Measurements from ENCODE around the gene RDM1. TPM values are rescaled to one million over a fixed set of nuclear protein-coding genes. Genes with fewer than 3 reads are reported as not detected.
A peak's percentile ranks its signal among the peaks of the same experiment; 100 is the strongest.

Gene RDM1
- total RNA-seq, 2 experiments from 2014 or later, result not detected

- Mint-ChIP-seq H3K4me1 (ENCODE audit: low read depth) (peaks cover 32% of the 10 kb centered on the region), H3K9me3 (no peaks in the 10 kb centered on the region), H3K27ac (peak overlapping the region; percentile 30), H3K4me3 (no peak overlapping the region), H3K27me3 (no peaks in the 10 kb centered on the region), H3K36me3 (ENCODE audit: low read depth) (no peaks in the 10 kb centered on the region)
- TF ChIP-seq, protein P1, sequence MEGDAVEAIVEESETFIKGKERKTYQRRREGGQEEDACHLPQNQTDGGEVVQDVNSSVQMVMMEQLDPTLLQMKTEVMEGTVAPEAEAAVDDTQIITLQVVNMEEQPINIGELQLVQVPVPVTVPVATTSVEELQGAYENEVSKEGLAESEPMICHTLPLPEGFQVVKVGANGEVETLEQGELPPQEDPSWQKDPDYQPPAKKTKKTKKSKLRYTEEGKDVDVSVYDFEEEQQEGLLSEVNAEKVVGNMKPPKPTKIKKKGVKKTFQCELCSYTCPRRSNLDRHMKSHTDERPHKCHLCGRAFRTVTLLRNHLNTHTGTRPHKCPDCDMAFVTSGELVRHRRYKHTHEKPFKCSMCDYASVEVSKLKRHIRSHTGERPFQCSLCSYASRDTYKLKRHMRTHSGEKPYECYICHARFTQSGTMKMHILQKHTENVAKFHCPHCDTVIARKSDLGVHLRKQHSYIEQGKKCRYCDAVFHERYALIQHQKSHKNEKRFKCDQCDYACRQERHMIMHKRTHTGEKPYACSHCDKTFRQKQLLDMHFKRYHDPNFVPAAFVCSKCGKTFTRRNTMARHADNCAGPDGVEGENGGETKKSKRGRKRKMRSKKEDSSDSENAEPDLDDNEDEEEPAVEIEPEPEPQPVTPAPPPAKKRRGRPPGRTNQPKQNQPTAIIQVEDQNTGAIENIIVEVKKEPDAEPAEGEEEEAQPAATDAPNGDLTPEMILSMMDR (IDR thresholded peaks at IDR 0.05), result no peak
- H3K4me1 ChIP-seq (ENCODE audit: insufficient read depth, low read length), result peaks cover 31% of the 10 kb centered on the region
- no peak for DNase-seq
- intact Hi-C loops (cut with DNase I, micrococcal nuclease), result no loop called here
- no peaks in the 10 kb centered on the region for H3K36me3 ChIP-seq (ENCODE audit: insufficient read depth, low read length)
- CTCF ChIA-PET, result no interaction called here
- no peak overlapping the region for H3K27ac ChIP-seq (ENCODE audit: low read depth in 1 of 2, low read length in 2 of 2)
- POLR2A ChIA-PET, result interaction anchor here (0.6 to 2.1 kb wide), 3 partner anchors 17 to 63 kb away, joined by 3 to 11 read pairs (median 8); partner anchors contain the start of genes RDM1 and TAF15
- no peaks in the 10 kb centered on the region for H3K9me3 ChIP-seq (ENCODE audit: control insufficient read depth in 1 of 2, insufficient read depth in 1 of 2, low read length in 2 of 2)
- ATAC-seq (ENCODE audit: poor library complexity), result no peak
- H3K27me3 ChIP-seq (ENCODE audit: control insufficient read depth in 1 of 2, insufficient read depth in 2 of 2, low read length in 2 of 2), result no peaks in the 10 kb centered on the region
- no peak overlapping the region for H3K4me3 ChIP-seq (ENCODE audit: low read length)
Observed at GRCh38 chr17:35872196-35872980, 58.2 kb downstream of the RDM1 start.

GRCh38 chr17:35870906-35871819 lies 59.4 kb downstream of the RDM1 start:
- CTCF ChIA-PET, result interaction anchor here (0.6 to 1.6 kb wide), 3 partner anchors 19 to 67 kb away, joined by 3 to 4 read pairs (median 3); no protein-coding TSS in a partner anchor
- Histone ChIP-seq H3K4me1 (ENCODE audit: insufficient read depth, low read length) (peaks cover 24% of the 10 kb centered on the region), H3K27me3 (ENCODE audit: control insufficient read depth in 1 of 2, insufficient read depth in 2 of 2, low read length in 2 of 2) (no peaks in the 10 kb centered on the region), H3K9me3 (ENCODE audit: control insufficient read depth in 1 of 2, insufficient read depth in 1 of 2, low read length in 2 of 2) (no peaks in the 10 kb centered on the region), H3K36me3 (ENCODE audit: insufficient read depth, low read length) (no peaks in the 10 kb centered on the region), H3K27ac (ENCODE audit: low read depth in 1 of 2, low read length in 2 of 2) (no peak overlapping the region), H3K4me3 (ENCODE audit: low read length) (no peak overlapping the region)
- ATAC-seq (ENCODE audit: poor library complexity) (peak; percentile 97), DNase-seq (peak in 10 of 14 experiments; percentile 11 to 67 (median 32))
- intact Hi-C loops (cut with DNase I, micrococcal nuclease), result no loop called here
- Mint-ChIP-seq H3K36me3 (ENCODE audit: low read depth) (no peaks in the 10 kb centered on the region), H3K27me3 (no peaks in the 10 kb centered on the region), H3K27ac (no peak overlapping the region), H3K4me3 (peak overlapping the region; percentile 9), H3K9me3 (no peaks in the 10 kb centered on the region), H3K4me1 (ENCODE audit: low read depth) (peaks cover 26% of the 10 kb centered on the region)
- POLR2A ChIA-PET, result interaction anchor here (0.6 to 2.1 kb wide), 7 partner anchors 9 to 62 kb away, joined by 3 to 11 read pairs (median 3); partner anchors contain the start of genes CCL5, RDM1 and TAF15
- TF ChIP-seq, protein P1 (IDR thresholded peaks at IDR 0.05), result peak; percentile 22

GRCh38 chr17:35868737-35869136 lies 61.8 kb downstream of the RDM1 start, which contains the start of gene HEATR9:
HEATR9 (minus strand) TSS chr17:35868891; CDS start chr17:35868742, 149 bp downstream.
- Histone ChIP-seq H3K4me1 (ENCODE audit: insufficient read depth, low read length) (peaks cover 21% of the 10 kb centered on the region), H3K9me3 (ENCODE audit: control insufficient read depth in 1 of 2, insufficient read depth in 1 of 2, low read length in 2 of 2) (no peaks in the 10 kb centered on the region), H3K36me3 (ENCODE audit: insufficient read depth, low read length) (no peaks in the 10 kb centered on the region), H3K27ac (ENCODE audit: low read depth in 1 of 2, low read length in 2 of 2) (no peak within 1 kb of the TSS), H3K27me3 (ENCODE audit: control insufficient read depth in 1 of 2, insufficient read depth in 2 of 2, low read length in 2 of 2) (no peaks in the 10 kb centered on the region), H3K4me3 (ENCODE audit: low read length) (no peak within 1 kb of the TSS)
- ChIA-PET CTCF (no interaction called here), POLR2A (interaction anchor here (1.6 kb wide), 1 partner anchor 12 kb away, joined by 3 read pairs; no protein-coding TSS in a partner anchor)
- ATAC-seq (ENCODE audit: poor library complexity) (no peak), DNase-seq (no peak)
- TF ChIP-seq, protein P1 (IDR thresholded peaks at IDR 0.05), result no peak
- Mint-ChIP-seq H3K4me3 (no peak within 1 kb of the TSS), H3K27ac (no peak within 1 kb of the TSS), H3K4me1 (ENCODE audit: low read depth) (peaks cover 24% of the 10 kb centered on the region), H3K27me3 (no peaks in the 10 kb centered on the region), H3K36me3 (ENCODE audit: low read depth) (no peaks in the 10 kb centered on the region), H3K9me3 (no peaks in the 10 kb centered on the region)
- intact Hi-C loops (cut with DNase I, micrococcal nuclease), result no loop called here

All from CD4-positive, alpha-beta T cell (primary cell).